Measurements from ENCODE around the gene CLCN4. TPM values are rescaled to one million over a fixed set of nuclear protein-coding genes. Genes with fewer than 3 reads are reported as not detected.

The CLCN4 gene
- total RNA-seq, 1 experiment from 2014 or later: 3.6 TPM

- no peak for DNase-seq (ENCODE audit: low read depth)
These were observed 38.6 kb downstream of the CLCN4 start for GRCh38 chrX:10195425-10195824.

- no peak for DNase-seq (ENCODE audit: low read depth)
These were observed 39.2 kb downstream of the CLCN4 start for GRCh38 chrX:10195947-10196346.

GRCh38 chrX:10197279-10198210 is 40.8 kb downstream of the CLCN4 start:
- DNase-seq (ENCODE audit: low read depth): no peak

GRCh38 chrX:10198254-10198653 is 41.5 kb downstream of the CLCN4 start:
- no peak for DNase-seq (ENCODE audit: low read depth)

DNA sequence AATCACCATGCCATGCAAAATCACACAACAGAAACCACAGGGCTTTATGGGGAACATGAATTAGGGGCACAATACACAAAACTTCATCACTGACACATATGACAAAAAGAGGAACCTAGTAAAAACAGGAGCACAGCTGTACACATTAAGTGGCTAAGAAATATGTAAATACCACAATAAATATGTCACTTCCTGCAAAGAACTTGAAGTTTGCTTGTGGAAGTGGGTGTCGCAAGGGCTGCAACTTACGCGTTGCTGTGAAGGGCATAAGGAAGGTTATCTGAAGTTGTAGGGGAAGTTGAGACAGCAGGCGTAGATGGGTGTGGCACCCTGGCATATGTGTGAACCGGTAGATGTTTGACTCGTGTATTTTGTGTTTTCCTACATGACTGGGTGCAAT is 42.4 kb downstream of the CLCN4 start:
- peak; percentile 8 for DNase-seq (ENCODE audit: low read depth)

- DNase-seq (ENCODE audit: low read depth): no peak
These were observed 46.8 kb downstream of the CLCN4 start for GRCh38 chrX:10203617-10204016.

GRCh38 chrX:10206317-10206716 is 49.5 kb downstream of the CLCN4 start:
- no peak for DNase-seq (ENCODE audit: low read depth)

DNA sequence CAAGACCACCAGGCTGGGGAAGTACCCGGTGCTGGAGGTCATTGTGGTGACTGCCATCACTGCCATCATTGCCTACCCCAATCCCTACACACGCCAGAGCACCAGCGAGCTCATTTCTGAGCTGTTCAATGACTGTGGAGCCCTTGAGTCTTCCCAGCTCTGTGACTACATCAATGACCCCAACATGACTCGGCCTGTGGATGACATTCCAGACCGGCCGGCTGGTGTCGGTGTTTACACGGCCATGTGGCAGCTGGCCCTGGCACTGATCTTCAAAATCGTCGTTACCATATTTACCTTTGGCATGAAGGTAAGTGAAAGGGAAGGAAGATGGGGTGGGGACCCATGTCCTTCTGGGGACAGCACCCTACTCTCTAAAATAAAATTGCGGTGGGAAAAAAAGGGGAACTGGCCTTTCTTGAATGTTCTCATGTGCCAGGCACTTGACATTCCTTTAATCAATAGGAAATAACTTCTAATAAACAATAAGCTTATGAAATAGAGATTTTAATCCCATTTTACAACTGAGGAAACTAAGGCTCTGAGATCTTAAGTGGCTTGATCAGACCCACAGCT is 51.6 kb downstream of the CLCN4 start:
- no peak for DNase-seq (ENCODE audit: low read depth)

- no peak for DNase-seq (ENCODE audit: low read depth)
These were observed 52.2 kb downstream of the CLCN4 start for GRCh38 chrX:10208953-10209352.

GRCh38 chrX:10212395-10212794 is 55.6 kb downstream of the CLCN4 start:
- DNase-seq (ENCODE audit: low read depth): no peak

GRCh38 chrX:10213716-10214115 is 56.9 kb downstream of the CLCN4 start:
- no peak for DNase-seq (ENCODE audit: low read depth)

DNA sequence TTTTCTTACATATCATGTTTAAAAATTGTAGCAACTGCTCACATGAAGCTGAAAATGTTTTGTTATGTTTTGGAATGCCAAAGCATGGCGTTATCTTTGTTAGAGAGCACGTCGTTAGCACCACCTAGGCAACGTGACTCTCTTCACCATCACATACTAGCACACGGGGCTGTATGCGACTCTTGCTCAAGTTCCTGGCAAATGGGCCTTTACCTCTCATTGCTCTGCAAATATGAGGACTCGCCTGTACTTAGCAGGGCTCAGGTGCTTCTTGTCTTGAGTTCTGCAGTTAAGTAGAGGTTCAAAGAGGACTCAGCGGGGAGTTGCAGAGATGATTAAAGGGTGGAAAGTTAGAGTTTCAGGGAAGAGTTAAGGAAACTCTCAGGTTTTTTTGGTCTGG is 59.4 kb downstream of the CLCN4 start:
- DNase-seq (ENCODE audit: low read depth): no peak

DNA sequence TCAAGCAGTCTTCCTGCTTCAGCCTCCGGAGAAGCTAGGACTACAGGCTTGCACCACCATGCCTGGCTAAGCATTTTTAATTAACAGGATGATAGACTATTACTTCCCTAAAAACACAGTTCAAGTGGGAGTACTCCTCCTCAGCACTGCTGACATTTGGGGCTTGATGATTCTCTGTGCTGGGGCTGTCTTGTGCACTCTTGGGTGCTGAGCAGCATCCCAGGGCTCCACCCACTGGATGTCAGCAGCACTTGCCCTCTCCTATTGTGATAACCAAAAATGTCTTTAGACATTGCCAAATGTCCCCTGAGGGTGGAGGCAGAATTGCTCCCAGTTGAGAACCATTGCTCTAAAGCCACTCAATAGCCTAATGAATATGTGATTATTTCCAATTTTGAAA is 60.4 kb downstream of the CLCN4 start:
- no peak for DNase-seq (ENCODE audit: low read depth)

- no peak for DNase-seq (ENCODE audit: low read depth)
These were observed 64.9 kb downstream of the CLCN4 start for GRCh38 chrX:10221651-10222050.

DNA sequence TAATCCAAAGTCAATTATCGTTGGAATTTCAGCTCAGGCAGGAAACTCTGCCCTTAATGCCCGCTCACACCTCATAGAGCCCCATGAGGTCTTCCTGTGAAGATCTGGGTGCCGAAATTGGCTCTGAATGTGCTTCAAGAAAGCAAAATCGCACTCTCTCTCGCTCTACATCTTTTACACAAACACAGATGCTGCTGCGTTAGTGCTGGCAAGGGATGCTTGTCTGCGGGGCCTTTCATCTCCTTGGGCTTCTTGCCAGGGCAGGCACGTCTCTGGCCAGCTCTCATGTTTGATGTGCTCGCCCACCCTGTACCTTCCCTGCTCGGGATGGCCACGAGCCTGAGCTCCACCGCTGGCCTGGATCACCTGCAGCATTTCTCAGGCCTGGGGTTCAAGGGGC is 66.5 kb downstream of the CLCN4 start:
- DNase-seq (ENCODE audit: low read depth): no peak

DNA sequence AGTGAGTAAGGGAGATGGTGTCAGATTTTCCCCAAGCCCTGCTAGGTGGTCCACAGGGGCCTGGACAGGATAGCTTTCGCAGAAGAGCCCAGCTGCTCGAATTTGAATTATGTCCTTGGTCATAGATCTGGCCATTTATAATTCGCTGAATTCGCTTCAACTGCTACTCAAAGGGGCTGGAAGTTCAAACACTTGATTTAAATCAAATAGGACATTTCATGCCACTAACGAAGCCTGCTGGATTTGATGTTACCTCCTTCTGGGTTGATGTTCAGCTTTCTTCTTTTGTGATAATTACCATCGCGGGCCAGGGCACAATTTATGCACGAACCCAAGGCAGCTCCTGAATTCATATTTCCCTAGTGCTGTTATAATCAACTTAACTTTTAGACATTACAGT is 67.0 kb downstream of the CLCN4 start:
- DNase-seq (ENCODE audit: low read depth): no peak

GRCh38 chrX:10230222-10230621 is 73.4 kb downstream of the CLCN4 start:
- DNase-seq (ENCODE audit: low read depth): no peak

DNA sequence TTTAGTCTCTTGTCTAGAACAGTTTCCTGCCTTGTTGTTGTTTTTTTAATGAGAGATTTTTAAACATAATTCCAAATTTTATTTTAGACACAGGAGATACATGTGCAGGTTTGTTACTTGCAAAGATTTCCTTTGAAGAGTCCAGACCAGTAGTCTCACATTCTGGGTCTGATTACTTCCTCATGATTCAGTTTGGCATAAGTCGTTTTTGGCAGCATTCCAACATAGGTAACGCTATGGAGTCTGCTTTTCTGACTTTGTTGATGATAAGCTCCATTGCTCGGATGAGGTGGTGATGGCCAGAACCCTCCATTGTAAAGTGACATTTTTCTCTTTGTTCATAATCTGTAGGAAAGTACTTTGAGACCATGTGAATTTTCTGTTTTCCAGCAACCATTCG is 74.7 kb downstream of the CLCN4 start:
- DNase-seq (ENCODE audit: low read depth): no peak

DNA sequence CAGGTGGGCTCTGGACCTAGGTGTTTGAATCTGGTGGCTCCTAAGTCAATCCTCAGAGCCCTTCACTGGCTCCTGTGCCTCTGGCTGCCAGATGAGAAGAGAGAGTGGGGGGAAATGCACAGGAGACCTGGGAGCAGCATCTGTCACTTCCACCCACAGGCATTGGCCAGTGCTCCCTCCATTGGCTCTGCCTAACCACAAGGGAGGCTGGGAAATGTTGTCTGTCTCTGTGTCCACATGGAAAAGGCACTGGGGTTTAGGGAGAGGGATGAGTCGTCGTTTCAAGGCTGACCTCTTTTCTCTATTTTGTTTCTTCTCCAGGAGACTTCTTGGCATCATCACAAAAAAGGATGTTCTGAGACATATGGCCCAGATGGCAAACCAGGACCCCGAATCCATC is 76.4 kb downstream of the CLCN4 start:
- peak; percentile 70 for DNase-seq (ENCODE audit: low read depth)

GRCh38 chrX:10233696-10234095 is 76.9 kb downstream of the CLCN4 start:
- no peak for DNase-seq (ENCODE audit: low read depth)

DNA sequence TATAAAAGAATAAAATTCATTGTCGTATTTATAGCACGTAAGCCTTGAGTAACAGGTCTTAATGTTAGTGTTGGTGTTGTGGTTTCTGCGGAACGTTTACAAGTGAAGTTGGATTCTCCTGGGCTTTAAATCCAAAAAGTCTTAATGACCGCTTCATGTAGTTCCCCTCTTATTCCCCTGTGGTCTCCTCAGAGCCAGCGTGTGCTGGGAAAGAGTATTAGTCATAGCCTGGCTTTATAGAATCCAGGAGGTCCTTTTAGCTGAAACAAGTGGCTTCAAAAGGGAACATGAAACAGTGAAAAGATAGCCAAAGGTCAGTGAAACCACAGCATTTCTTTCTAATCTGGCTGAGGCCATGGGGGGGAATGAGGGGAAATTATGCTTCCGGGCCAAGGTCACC is 79.1 kb downstream of the CLCN4 start:
- peak; percentile 85 for DNase-seq (ENCODE audit: low read depth)

- no peak for DNase-seq (ENCODE audit: low read depth)
These were observed 80.5 kb downstream of the CLCN4 start for GRCh38 chrX:10237241-10237640.

DNA sequence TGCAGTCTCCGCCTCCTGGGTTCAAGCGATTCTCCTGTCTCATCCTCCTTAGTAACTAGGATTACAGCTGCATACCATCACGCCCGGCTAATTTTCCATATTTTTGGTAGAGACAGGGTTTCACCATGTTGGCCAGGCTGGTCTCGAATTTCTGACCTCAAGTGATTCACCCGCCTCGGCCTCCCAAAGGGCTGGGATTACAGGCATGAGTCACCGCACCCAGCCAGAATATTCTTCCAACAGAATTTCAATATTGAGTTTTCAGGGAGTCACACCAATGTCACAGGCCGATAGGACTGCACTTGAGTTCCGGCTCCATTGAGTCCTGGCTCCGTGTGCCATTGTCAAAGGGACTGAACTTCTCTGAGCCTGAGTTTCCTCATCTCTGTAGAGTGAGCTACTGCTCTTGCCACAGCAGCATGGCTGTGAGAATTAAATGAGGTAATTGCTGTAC is 82.9 kb downstream of the CLCN4 start:
- DNase-seq (ENCODE audit: low read depth): peak; percentile 83

Measured in LHCN-M2 (cell line).